OCI-LY3 (cell line): ENCODE measurements around the gene OR6M1.

Source experiments
- H2AFZ ChIP-seq: fragments of 200-600, 300-600 bp; shearing (Covaris generic); 2 replicates; pipeline ENCODE4 v1.6.0; 2014; ENCODE audit warnings: antibody characterized with exemption, low read depth, low read length
- H3K27ac ChIP-seq: fragments of 200-600, 300-600 bp; sonication (generic); 2 replicates; pipeline ENCODE4 v1.5.1; 2014; ENCODE audit warnings: mild to moderate bottlenecking, low read length, moderate library complexity, mixed read lengths
- H3K27me3 ChIP-seq: fragments of 200-600, 300-600 bp; sonication (generic); 2 replicates; pipeline ENCODE4 v1.6.1; 2014; ENCODE audit warnings: low read depth, low read length, mixed read lengths
- H3K36me3 ChIP-seq: fragments of 200-600, 300-600 bp; sonication (generic); replicated peaks from 2 replicates; pipeline ENCODE3; 2014; ENCODE audit warnings: low read depth, low read length, mixed read lengths
- H3K4me1 ChIP-seq: fragments of 300-600, 200-600 bp; sonication (generic); 2 replicates; pipeline ENCODE4 v1.6.1; 2014; ENCODE audit warnings: low read length, mixed read lengths
- H3K4me2 ChIP-seq: fragments of 200-600, 300-600 bp; sonication (generic); 2 replicates; pipeline ENCODE4 v1.6.1; 2014; ENCODE audit warnings: low read length, mixed read lengths
- H3K4me3 ChIP-seq: fragments of 300-600, 200-600 bp; sonication (generic); 2 replicates; pipeline ENCODE4 v1.5.1; 2014; ENCODE audit warnings: antibody characterized with exemption, mild to moderate bottlenecking, low read length, moderate library complexity
- H3K79me2 ChIP-seq: fragments of 300-600, 200-600 bp; shearing (Covaris generic); 2 replicates; pipeline ENCODE4 v1.6.1; 2014; ENCODE audit warnings: mild to moderate bottlenecking, low read length, mixed read lengths
- H3K9ac ChIP-seq: fragments of 300-600, 200-600 bp; shearing (Covaris generic); 2 replicates; pipeline ENCODE4 v1.6.0; 2014; ENCODE audit warnings: mild to moderate bottlenecking, low read length, moderate library complexity
- H3K9me3 ChIP-seq: fragments of 200-600, 300-600 bp; shearing (Covaris generic); 2 replicates; pipeline ENCODE4 v1.6.1; 2014; ENCODE audit warnings: low read length, mixed read lengths; ENCODE audit not compliant: insufficient read depth
- H4K20me1 ChIP-seq: fragments of 200-600, 300-600 bp; sonication (generic); 2 replicates; pipeline ENCODE4 v1.6.1; 2016; ENCODE audit warnings: low read length, mixed read lengths; ENCODE audit not compliant: insufficient read depth
- EZH2phosphoT487 ChIP-seq: fragments of 200-600 bp; shearing (Covaris generic); IDR thresholded peaks from 2 replicates; pipeline ENCODE4 v1.6.1; 2018; ENCODE audit warnings: antibody characterized with exemption, mixed run types, low read depth
- TF ChIP-seq, protein P1 (sequence below): fragments of 200-600, 300-600 bp; sonication (generic); IDR thresholded peaks from 2 replicates; pipeline ENCODE4 v1.5.1; 2014; ENCODE audit warnings: antibody characterized with exemption, low read length, low read depth

The OR6M1 gene

DNA sequence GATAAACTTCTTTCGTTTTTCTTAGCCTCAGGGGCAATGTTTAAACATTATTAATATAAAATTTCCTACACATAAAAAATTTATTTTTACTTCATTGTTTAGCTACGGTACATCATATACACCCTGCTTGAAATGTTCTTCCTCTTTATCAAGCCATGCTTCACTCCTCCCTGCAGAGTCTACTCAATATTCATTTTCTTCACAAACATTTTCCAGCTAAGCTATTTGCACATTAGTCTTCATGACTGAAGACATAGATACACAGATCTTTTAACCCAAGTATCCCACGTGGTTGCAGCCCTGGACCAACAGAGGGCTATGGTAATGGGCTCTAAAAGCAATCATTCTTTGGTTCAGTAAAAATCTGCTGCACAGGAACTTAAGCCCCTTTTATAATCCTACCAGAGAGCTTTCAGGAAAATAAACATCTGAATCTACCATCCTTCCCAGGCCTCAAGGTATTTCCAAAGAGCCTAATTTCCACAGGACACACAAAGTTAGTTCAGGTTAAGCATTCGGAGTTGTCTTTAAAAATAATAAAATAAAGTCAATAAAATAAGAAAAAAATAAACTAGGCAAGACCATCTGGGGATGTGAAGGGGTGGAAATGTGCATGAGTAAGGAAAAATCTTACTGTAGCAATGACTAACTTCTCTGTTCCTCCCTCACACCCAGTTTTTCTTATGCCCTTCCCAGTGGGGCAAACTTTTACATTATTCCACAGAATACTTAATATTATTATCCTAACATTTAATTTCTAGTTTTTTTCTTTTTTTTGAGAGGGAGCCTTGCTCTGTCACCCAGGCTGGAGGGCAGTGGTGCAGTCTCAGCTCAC is 30.2 kb downstream of the OR6M1 start:
- H3K4me3 ChIP-seq = no peak overlapping the region
- no peak overlapping the region for H3K27ac ChIP-seq
- no peaks in the 10 kb centered on the region for H3K9me3 ChIP-seq
- H2AFZ ChIP-seq = no peak overlapping the region
- H3K9ac ChIP-seq = no peak overlapping the region
- H3K4me1 ChIP-seq = no peaks in the 10 kb centered on the region
- H4K20me1 ChIP-seq = no peaks in the 10 kb centered on the region
- H3K36me3 ChIP-seq = no peaks in the 10 kb centered on the region
- no peaks in the 10 kb centered on the region for H3K79me2 ChIP-seq
- H3K27me3 ChIP-seq = no peaks in the 10 kb centered on the region
- H3K4me2 ChIP-seq = no peak overlapping the region
- TF ChIP-seq, protein P1, sequence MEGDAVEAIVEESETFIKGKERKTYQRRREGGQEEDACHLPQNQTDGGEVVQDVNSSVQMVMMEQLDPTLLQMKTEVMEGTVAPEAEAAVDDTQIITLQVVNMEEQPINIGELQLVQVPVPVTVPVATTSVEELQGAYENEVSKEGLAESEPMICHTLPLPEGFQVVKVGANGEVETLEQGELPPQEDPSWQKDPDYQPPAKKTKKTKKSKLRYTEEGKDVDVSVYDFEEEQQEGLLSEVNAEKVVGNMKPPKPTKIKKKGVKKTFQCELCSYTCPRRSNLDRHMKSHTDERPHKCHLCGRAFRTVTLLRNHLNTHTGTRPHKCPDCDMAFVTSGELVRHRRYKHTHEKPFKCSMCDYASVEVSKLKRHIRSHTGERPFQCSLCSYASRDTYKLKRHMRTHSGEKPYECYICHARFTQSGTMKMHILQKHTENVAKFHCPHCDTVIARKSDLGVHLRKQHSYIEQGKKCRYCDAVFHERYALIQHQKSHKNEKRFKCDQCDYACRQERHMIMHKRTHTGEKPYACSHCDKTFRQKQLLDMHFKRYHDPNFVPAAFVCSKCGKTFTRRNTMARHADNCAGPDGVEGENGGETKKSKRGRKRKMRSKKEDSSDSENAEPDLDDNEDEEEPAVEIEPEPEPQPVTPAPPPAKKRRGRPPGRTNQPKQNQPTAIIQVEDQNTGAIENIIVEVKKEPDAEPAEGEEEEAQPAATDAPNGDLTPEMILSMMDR = no peak
- no peak for TF ChIP-seq EZH2phosphoT487

DNA sequence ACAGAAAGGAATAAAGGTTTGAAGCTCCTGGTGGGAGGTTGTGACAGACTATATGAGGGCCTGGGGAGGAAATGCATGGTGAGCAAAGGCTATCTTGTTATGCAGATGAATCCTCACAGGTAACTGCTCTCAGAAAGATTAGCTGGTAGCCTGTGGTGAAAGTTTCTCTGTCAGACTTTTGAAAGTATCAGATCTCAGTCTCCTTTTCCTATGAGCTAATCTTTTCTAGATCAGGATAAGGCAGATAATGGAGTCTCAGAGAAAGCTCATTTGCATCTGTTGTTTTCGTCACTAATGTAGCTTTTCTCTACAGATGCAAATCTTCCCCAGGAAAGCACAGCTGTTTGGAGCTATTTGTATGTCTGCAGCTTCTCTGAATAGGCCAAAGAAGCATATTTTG is 30.9 kb downstream of the OR6M1 start:
- Histone ChIP-seq H3K4me2 (no peak overlapping the region), H3K79me2 (no peaks in the 10 kb centered on the region), H3K27me3 (no peaks in the 10 kb centered on the region), H3K4me3 (no peak overlapping the region), H3K36me3 (no peaks in the 10 kb centered on the region), H3K9me3 (no peaks in the 10 kb centered on the region), H2AFZ (no peak overlapping the region), H3K27ac (no peak overlapping the region), H3K4me1 (no peaks in the 10 kb centered on the region), H3K9ac (no peak overlapping the region), H4K20me1 (no peaks in the 10 kb centered on the region)
- TF ChIP-seq EZH2phosphoT487 = no peak
- TF ChIP-seq, protein P1 = no peak

DNA sequence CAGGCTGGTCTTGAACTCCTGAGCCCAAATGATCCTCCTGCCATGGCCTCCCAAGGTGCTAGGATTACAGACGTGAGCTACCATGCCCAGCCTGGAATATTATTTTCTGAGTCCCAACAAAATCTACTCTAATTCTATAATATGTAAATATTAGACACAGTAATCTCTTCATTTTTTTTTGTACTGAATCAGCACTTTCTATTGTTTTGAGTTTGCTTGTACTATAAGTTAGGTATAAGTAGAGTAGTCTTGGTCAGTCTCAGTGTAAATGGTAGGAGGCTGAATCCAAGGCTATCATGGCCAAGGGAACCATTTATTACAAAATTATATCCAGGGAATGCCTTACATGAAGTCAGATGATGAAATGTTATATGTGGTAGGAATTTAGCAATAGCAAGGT is 32.2 kb downstream of the OR6M1 start:
- H2AFZ ChIP-seq = no peak overlapping the region
- H3K27ac ChIP-seq = no peak overlapping the region
- no peaks in the 10 kb centered on the region for H3K79me2 ChIP-seq
- no peaks in the 10 kb centered on the region for H4K20me1 ChIP-seq
- no peak for TF ChIP-seq EZH2phosphoT487
- TF ChIP-seq, protein P1 = no peak
- H3K4me3 ChIP-seq = no peak overlapping the region
- H3K4me1 ChIP-seq = no peaks in the 10 kb centered on the region
- no peaks in the 10 kb centered on the region for H3K36me3 ChIP-seq
- no peak overlapping the region for H3K9ac ChIP-seq
- H3K4me2 ChIP-seq = no peak overlapping the region
- no peaks in the 10 kb centered on the region for H3K9me3 ChIP-seq
- H3K27me3 ChIP-seq = no peaks in the 10 kb centered on the region

DNA sequence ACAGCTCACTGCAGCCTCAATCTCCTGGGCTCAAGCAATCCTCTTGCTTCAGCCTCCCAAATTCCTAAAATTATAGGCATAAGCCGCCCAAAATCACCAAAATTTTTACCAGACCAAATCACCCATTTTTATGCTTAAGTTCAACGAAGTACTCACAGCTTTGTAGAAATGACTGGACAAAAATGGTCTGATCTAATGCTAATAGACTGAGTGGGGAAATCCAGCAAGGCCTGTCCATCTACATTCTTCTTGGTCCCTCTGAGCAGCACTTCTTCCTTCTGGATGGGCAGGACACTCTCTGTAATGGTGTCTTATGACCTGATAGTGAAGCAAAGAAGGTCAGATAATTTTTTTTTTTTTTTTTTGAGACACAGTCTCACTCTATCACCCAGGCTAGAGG is 33.1 kb downstream of the OR6M1 start:
- no peak overlapping the region for H3K4me3 ChIP-seq
- H3K9ac ChIP-seq = no peak overlapping the region
- no peak for TF ChIP-seq EZH2phosphoT487
- TF ChIP-seq, protein P1 = no peak
- H3K4me2 ChIP-seq = no peak overlapping the region
- H3K79me2 ChIP-seq = no peaks in the 10 kb centered on the region
- no peaks in the 10 kb centered on the region for H3K36me3 ChIP-seq
- H2AFZ ChIP-seq = no peak overlapping the region
- no peak overlapping the region for H3K27ac ChIP-seq
- no peaks in the 10 kb centered on the region for H3K27me3 ChIP-seq
- H3K9me3 ChIP-seq = no peaks in the 10 kb centered on the region
- no peaks in the 10 kb centered on the region for H4K20me1 ChIP-seq
- no peaks in the 10 kb centered on the region for H3K4me1 ChIP-seq
